Ascending aorta (tissue), 2 donors: ENCODE measurements around the gene ZNF275. TPM values are rescaled to one million over a fixed set of nuclear protein-coding genes. Genes with fewer than 3 reads are reported as not detected.

Experiments used
- DNase-seq, 2 donors: peaks; one replicate each; pipeline ENCODE4 v3.0.0-alpha.2; 2019; ENCODE audit warnings: low spot score in 2 of 2
- H3K27ac ChIP-seq, 2 donors: fragments of 200-600 bp; sonication (generic); one replicate each; pipeline ENCODE4 v1.5.1; 2016 to 2017; ENCODE audit warnings: mild to moderate bottlenecking in 1 of 2
- H3K27me3 ChIP-seq: fragments of 200-600 bp; sonication (generic); one replicate; pipeline ENCODE4 v1.5.1; 2017
- H3K36me3 ChIP-seq, 2 donors: fragments of 200-600 bp; sonication (generic); one replicate each; pipeline ENCODE4 v1.5.1; 2016
- H3K4me1 ChIP-seq, 2 donors: fragments of 200-600 bp; sonication (generic); one replicate each; pipeline ENCODE4 v1.5.1; 2016 to 2017; ENCODE audit warnings: mild to moderate bottlenecking in 1 of 2
- H3K4me3 ChIP-seq, 2 donors: fragments of 200-600 bp; sonication (generic); one replicate each; pipeline ENCODE4 v1.5.1; 2016 to 2017; ENCODE audit warnings: mild to moderate bottlenecking in 1 of 2
- H3K9me3 ChIP-seq, 2 donors: fragments of 200-600 bp; sonication (generic); one replicate each; pipeline ENCODE4 v1.5.1; 2016
- intact Hi-C: fragments of 100-400 bp; cut with DNase I; formaldehyde crosslinking; loops from one replicate; pipeline ENCODE4 v1.15.1; 2023
- total RNA-seq: library from RNA; depleted of rRNA; stranded (reverse); fragments of >200 nt; gene quantifications from one replicate; pipeline ENCODE4 v1.1.0, GENCODE V29; 2016
- TF ChIP-seq, protein P1 (sequence below), 3 experiments: fragments of 200-600 bp in 2 of 3; fragments of 450-650 bp in 1 of 3; sonication (generic) in 2 of 3; IDR thresholded peaks; one replicate each; pipeline ENCODE4 v1.5.1; 2016 to 2019; ENCODE audit warnings: antibody characterized with exemption in 3 of 3, mild to moderate bottlenecking in 1 of 3, moderate library complexity in 1 of 3

ZNF275 gene
- total RNA-seq, 1 donor from 2014 or later = 2.2 TPM

DNA sequence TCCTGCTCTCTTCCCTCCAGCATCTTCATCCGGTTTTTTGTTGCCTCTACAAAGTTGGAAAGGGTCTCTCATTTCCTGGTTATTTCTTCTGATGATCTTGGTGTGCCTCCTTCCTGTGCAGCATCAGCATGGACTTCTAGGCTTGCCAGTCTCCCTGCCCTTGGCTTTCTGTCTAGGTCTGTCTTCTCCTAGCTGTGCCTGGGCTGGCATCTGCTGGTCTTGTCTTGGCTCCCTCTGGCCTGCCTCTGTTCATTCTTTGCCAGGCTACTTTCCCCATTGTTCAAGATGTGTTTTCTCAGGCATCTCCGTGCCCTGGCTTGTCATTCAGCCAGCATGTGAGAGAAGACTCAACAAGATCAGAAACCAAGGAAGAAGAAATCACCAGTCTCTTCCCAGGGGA, 9.7 kb downstream of the ZNF275 start:
- Histone ChIP-seq H3K4me3 (no peak overlapping the region), H3K27ac (no peak overlapping the region), H3K27me3 (no peaks in the 10 kb centered on the region), H3K9me3 (no peaks in the 10 kb centered on the region), H3K4me1 (no peaks in the 10 kb centered on the region), H3K36me3 (peaks cover 26 to 29% of the 10 kb centered on the region in 2 donors)
- no peak for DNase-seq
- TF ChIP-seq, protein P1, sequence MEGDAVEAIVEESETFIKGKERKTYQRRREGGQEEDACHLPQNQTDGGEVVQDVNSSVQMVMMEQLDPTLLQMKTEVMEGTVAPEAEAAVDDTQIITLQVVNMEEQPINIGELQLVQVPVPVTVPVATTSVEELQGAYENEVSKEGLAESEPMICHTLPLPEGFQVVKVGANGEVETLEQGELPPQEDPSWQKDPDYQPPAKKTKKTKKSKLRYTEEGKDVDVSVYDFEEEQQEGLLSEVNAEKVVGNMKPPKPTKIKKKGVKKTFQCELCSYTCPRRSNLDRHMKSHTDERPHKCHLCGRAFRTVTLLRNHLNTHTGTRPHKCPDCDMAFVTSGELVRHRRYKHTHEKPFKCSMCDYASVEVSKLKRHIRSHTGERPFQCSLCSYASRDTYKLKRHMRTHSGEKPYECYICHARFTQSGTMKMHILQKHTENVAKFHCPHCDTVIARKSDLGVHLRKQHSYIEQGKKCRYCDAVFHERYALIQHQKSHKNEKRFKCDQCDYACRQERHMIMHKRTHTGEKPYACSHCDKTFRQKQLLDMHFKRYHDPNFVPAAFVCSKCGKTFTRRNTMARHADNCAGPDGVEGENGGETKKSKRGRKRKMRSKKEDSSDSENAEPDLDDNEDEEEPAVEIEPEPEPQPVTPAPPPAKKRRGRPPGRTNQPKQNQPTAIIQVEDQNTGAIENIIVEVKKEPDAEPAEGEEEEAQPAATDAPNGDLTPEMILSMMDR (IDR thresholded peaks at IDR 0.05) = no peak
- intact Hi-C loops = no loop called here

DNA sequence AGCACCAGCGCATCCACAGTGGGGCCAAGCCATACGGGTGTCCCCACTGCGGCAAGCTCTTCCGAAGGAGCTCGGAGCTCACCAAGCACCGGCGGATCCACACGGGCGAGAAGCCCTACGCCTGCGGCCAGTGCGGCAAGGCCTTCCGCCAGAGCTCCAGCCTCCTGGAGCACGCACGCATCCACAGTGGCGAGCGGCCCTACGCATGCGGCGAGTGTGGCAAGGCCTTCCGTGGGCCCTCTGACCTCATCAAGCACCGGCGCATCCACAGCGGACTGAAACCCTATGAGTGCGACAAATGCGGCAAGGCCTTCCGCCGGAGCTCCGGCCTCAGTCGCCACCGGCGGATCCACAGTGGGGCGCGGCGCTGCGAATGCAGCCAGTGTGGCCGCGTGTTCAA, 13.6 kb downstream of the ZNF275 start:
- H3K9me3 ChIP-seq = no peaks in the 10 kb centered on the region
- DNase-seq = no peak
- no peaks in the 10 kb centered on the region for H3K27me3 ChIP-seq
- no peak overlapping the region for H3K27ac ChIP-seq
- peaks cover 30 to 33% of the 10 kb centered on the region in 2 donors for H3K36me3 ChIP-seq
- no peaks in the 10 kb centered on the region for H3K4me1 ChIP-seq
- intact Hi-C loops = no loop called here
- H3K4me3 ChIP-seq = no peak overlapping the region
- TF ChIP-seq, protein P1 (IDR thresholded peaks at IDR 0.05) = no peak

- TF ChIP-seq, protein P1 (IDR thresholded peaks at IDR 0.05) = no peak
- Histone ChIP-seq H3K27ac (no peak overlapping the region), H3K9me3 (no peaks in the 10 kb centered on the region), H3K4me3 (no peak overlapping the region), H3K4me1 (no peaks in the 10 kb centered on the region), H3K36me3 (peaks cover 30 to 33% of the 10 kb centered on the region in 2 donors), H3K27me3 (no peaks in the 10 kb centered on the region)
- intact Hi-C loops = no loop called here
- DNase-seq = no peak
These were observed 14.5 kb downstream of the ZNF275 start for GRCh38 chrX:153348421-153348820.

DNA sequence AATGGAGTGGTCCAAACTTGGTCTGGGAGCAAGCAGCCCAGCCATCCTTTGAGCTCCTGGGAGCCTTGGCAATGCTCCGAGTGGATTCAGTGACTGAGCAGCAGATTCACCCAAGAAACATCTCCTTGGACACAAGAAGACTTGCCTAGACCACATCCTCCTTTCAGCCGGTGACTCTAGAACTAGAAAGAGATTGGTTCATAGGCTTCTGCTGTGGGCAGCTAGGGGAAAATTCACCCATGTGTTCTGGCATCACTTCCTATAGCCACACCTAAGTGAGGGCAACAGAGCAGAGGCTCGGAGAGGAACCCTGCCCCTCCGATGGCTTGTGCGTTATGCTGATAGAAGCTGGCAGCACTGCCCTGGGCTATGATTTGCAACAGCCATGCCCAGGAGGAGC, 16.0 kb downstream of the ZNF275 start:
- no peak for DNase-seq
- intact Hi-C loops = no loop called here
- Histone ChIP-seq H3K9me3 (no peaks in the 10 kb centered on the region), H3K27me3 (no peaks in the 10 kb centered on the region), H3K27ac (no peak overlapping the region), H3K4me1 (no peaks in the 10 kb centered on the region), H3K4me3 (no peak overlapping the region), H3K36me3 (peaks cover 23 to 33% of the 10 kb centered on the region in 2 donors)
- TF ChIP-seq, protein P1 (IDR thresholded peaks at IDR 0.05) = no peak

DNA sequence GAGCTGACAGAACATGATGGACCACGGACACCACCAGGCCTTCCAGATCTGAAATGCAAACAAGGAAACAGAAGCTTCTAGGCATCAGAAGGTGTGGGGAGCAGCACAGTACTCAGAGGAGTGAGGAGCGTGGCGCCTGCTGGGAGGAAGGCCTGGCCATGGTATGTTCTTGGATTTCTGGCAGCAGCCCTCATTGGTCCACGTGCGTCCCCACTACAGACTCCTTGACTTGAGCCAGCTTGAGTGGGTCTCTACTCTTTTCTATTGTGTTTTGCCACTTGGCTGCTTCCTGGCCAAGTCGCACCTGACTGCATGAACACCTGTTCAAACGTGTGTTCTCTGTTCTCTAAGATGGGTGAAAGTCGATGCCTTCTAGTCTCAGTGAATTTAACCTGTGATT, 18.0 kb downstream of the ZNF275 start:
- no peak overlapping the region for H3K27ac ChIP-seq
- intact Hi-C loops = no loop called here
- TF ChIP-seq, protein P1 (IDR thresholded peaks at IDR 0.05) = no peak

DNA sequence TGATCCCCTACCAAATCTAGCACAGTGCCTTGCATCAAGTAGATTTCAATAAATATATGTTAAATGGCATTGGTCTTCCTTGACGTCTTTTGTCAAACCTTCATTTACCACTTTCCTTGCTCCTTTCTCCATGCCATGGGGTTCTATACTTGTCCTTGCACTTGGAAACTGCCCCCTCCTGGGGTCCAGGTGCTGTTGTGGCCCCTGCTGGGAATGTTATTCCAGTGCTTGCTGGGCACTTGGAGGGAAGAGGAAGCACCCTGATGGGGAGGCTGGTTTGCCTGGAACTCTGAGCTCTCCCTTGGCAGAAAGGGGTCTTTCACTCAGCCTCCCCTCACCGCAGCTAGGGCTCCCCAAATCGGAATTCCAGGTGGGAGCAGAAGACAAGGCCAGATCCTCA, 18.9 kb downstream of the ZNF275 start:
- H3K4me3 ChIP-seq = no peak overlapping the region
- intact Hi-C loops = no loop called here
- no peaks in the 10 kb centered on the region for H3K27me3 ChIP-seq
- no peak overlapping the region for H3K27ac ChIP-seq
- no peaks in the 10 kb centered on the region for H3K4me1 ChIP-seq
- H3K36me3 ChIP-seq = peaks cover 7 to 14% of the 10 kb centered on the region in 2 donors
- no peak for DNase-seq
- no peaks in the 10 kb centered on the region for H3K9me3 ChIP-seq
- TF ChIP-seq, protein P1 (IDR thresholded peaks at IDR 0.05) = no peak

More for the DNA sequence above, 18.0 kb downstream of the ZNF275 start:
- H3K4me3 ChIP-seq = no peak overlapping the region
- no peak for DNase-seq
- no peaks in the 10 kb centered on the region for H3K27me3 ChIP-seq
- H3K9me3 ChIP-seq = no peaks in the 10 kb centered on the region
- H3K4me1 ChIP-seq = no peaks in the 10 kb centered on the region
- H3K36me3 ChIP-seq = peaks cover 16 to 23% of the 10 kb centered on the region in 2 donors
